ENCODE data around the gene PLS1.
"Not testable (repeated sequence)": the region's sequence is repeated elsewhere in the genome, so short reads cannot be mapped to it uniquely, and the experiment has no call there.

The PLS1 gene, protein sequence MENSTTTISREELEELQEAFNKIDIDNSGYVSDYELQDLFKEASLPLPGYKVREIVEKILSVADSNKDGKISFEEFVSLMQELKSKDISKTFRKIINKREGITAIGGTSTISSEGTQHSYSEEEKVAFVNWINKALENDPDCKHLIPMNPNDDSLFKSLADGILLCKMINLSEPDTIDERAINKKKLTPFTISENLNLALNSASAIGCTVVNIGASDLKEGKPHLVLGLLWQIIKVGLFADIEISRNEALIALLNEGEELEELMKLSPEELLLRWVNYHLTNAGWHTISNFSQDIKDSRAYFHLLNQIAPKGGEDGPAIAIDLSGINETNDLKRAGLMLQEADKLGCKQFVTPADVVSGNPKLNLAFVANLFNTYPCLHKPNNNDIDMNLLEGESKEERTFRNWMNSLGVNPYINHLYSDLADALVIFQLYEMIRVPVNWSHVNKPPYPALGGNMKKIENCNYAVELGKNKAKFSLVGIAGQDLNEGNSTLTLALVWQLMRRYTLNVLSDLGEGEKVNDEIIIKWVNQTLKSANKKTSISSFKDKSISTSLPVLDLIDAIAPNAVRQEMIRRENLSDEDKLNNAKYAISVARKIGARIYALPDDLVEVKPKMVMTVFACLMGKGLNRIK

DNA sequence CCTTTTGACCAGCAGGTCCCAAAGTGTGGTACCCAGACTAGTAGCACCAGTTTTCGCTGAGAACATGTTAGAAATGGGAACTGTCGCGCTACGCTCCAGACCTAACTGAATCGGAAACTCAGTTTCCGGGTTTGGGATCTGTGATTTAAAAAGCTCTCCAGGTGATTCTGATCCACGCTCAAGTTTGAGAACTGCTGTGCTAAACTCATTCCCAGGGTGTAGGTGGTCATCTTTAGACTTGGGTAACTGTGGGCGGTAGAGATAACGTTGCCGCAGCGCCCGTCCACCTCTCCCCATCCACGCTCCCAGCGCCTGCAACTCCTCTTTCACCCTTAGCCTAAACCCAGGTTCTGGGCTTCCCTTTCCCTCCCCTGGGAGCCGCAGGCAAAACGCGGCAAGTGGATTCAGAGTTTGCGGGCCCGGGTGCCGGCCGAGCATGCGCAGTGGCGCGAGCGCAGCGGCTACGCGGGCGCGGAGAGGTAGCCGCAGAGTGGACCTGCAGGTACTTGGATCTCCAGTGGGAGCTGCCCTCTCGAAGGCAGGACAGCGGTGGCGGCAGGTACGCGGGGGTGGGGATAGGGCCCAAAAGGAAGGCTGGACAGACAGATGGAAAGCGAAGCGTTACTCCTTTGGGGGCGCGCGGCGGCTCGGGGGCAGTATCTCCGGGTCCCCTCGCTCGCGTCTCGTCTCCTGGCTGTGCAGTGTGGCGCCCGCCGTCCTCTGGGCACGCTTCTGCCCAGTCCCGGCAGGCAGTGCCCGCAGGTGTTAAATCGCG lies at the start of gene PLS1:
PLS1 (plus strand) TSS at position 443 of the 775 bp plus-strand sequence. CDS start 67,845 bp downstream, outside the sequence.
- peak; percentile 87 for DNase-seq (ENCODE audit: low spot score)

DNA sequence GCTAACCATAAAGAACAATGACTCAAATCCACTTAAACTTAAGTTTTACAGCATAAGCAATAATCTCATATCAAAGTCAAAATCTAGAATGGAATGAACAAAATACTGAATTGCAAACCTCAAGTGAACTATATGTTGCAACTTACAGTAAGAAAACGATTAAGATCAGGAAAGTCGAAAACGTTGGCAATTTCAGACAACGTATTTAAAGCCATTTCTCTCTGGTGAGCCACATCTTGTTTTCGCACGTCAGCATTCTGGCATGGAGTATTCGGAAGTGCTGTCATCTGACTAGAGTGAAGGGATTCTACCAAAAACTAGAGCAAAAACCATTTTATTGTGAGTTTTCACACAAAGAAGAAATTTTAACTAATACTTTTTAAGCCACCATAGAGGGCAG lies 46.2 kb upstream of the PLS1 start:
- DNase-seq (ENCODE audit: low spot score), result no peak

DNA sequence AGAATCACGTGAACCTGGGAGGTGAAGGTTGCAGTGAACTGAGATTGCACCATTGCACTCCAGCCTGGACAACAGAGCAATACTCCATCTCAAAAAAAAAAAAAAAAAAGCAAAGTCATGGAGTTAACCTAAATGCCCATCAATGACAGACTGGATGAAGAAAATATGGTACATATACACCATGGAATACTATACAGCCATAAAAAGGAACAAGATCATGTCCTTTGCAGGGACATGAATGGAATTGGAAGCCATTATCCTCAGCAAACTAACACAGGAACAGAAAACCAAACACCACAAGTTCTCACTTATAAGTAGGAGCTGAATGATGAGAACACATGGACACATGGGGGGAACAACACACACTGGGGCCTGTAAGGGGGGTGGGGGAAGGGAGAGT lies 43.6 kb upstream of the PLS1 start:
- DNase-seq (ENCODE audit: low spot score), result not testable (repeated sequence)

DNA sequence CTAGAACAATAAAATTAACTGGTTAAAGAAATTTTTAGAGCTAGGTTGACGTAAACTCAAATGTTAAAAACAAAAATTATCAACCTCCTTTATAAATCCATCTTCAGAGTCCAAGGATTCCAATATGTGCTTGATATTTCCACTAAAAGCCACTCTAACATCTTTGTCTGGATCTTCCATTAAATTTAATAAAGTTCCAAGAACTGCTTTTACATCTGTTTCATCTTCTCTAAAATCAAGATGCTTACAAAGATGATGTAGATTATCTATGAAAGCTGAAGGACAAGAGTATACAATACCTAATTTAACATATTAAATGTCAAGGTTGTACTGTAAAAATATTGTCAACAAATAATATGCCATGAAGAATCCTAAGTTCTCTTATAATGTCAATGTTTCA lies 42.5 kb upstream of the PLS1 start:
- no peak for DNase-seq (ENCODE audit: low spot score)

GRCh38 chr3:142560118-142560517 lies 36.1 kb upstream of the PLS1 start:
- DNase-seq (ENCODE audit: low spot score), result no peak

- DNase-seq (ENCODE audit: low spot score), result no peak
Measured at GRCh38 chr3:142563496-142563997, 32.6 kb upstream of the PLS1 start.

GRCh38 chr3:142566096-142566495 lies 30.1 kb upstream of the PLS1 start:
- DNase-seq (ENCODE audit: low spot score), result no peak

DNA sequence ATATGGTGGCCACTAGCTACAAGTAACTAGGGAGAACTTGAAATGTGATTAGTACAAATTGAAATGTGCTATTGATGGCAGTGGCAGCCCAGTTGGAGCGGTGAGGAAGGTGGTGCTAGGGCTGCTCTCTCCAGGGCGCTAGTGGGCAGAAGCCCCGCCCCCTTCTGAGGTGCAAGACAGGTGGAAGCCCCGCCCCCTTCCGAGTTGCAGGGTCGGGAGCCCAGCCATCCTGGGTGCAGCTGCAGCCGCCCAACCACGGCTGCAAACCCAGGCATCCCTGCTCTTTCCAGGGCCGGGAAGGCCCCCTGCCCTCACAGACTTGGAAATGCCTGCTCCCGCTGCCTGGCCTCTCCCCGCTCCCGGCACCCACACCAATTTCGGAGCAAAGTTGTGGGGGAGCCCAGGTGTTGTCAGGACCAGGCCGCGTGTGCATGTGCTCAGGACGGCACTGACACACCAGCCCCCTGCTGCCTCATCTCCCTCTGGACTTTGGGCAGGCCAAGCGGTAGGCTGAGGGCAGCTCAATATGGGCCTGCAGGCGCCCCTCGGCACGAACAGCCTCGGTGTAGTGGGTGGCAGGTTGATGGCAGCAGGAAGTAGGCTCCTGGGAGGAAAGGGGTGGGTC lies 27.7 kb upstream of the PLS1 start:
- no peak for DNase-seq (ENCODE audit: low spot score)

GRCh38 chr3:142569422-142569821 lies 26.8 kb upstream of the PLS1 start:
- DNase-seq (ENCODE audit: low spot score), result not testable (repeated sequence)

DNA sequence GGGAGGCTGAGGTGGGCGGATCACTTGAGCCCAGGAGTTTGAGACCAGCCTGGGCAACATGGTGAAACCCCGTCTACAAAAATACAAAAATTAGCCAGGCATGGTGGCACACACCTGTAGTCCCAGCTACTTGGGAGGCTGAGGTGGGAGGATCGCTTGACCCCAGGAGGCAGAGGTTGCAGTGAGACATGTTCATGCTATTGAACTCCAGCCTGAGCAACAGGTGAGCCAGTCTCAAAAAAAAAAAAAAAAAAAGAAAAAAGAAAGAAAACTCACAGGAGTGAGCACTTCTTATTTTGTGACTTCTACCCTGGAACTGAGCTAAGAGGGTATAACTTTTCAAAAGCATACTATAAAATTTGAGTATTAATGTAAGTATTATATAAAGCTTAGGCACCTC lies 22.0 kb upstream of the PLS1 start:
- DNase-seq (ENCODE audit: low spot score), result not testable (repeated sequence)

- no peak for DNase-seq (ENCODE audit: low spot score)
Measured at GRCh38 chr3:142574665-142575064, 21.5 kb upstream of the PLS1 start.

GRCh38 chr3:142576792-142577191 lies 19.4 kb upstream of the PLS1 start:
- no peak for DNase-seq (ENCODE audit: low spot score)

DNA sequence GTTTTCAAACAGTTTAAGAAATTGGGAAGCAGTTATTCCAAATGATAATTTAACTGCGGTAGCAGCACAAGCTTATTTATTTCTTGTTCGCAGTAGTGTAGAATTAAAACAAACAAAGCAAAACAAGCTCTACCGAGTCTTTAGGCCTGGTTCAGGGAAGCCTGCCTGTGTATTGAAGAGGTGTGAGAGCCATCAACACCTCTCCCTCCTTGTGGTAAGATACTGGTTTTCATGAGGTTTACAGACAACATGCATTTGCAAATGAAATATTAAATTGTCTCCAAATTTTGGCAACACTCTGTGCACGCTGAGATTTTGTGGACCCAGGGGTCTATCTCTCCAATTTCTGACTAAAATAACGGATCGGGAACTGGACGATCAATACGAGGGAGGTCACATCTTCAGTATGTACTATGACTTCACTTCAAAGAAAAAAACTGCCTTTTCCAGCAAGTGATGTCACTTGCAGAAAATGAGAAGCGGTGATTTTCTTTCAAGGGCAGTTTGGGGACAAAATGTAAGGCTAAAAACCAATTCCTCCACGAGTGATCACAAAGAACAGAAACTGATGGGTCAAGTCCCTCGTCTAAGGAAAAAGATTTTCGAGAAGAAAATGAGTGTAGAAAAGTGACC lies 18.4 kb upstream of the PLS1 start:
- DNase-seq (ENCODE audit: low spot score), result peak; percentile 67

GRCh38 chr3:142578329-142579223 lies 17.6 kb upstream of the PLS1 start, which contains the start of gene ATR:
Gene ATR, minus strand, starts transcription at chr3:142578733. Its CDS starts 29 bp downstream, at chr3:142578704.
- peak; percentile 95 for DNase-seq (ENCODE audit: low spot score)

GRCh38 chr3:142580061-142580423 lies 16.2 kb upstream of the PLS1 start:
- DNase-seq (ENCODE audit: low spot score), result no peak

GRCh38 chr3:142581070-142581469 lies 15.1 kb upstream of the PLS1 start:
- DNase-seq (ENCODE audit: low spot score), result not testable (repeated sequence)

- DNase-seq (ENCODE audit: low spot score), result peak; percentile 92
Measured at GRCh38 chr3:142586803-142587406, 9.3 kb upstream of the PLS1 start.

- no peak for DNase-seq (ENCODE audit: low spot score)
Measured at GRCh38 chr3:142588703-142589102, 7.5 kb upstream of the PLS1 start.

DNA sequence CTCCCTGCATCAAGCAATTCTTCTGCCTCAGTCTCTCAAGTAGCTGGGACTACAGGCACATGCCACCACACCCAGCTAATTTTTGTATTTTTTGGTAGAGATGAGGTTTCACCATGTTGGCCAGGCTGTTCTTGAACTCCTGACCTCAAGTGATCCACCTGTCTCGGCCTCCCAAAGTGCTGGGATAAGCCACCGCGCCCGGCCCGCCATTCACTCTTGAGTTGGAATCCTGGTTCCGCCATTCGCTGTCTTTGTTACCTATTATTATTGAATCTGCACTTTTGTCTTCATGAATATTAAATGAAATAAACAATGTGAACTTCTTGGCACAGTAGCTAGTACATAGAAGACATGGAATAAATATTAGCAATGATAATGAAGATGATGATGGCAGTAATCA lies 3.9 kb upstream of the PLS1 start:
- not testable (repeated sequence) for DNase-seq (ENCODE audit: low spot score)

DNA sequence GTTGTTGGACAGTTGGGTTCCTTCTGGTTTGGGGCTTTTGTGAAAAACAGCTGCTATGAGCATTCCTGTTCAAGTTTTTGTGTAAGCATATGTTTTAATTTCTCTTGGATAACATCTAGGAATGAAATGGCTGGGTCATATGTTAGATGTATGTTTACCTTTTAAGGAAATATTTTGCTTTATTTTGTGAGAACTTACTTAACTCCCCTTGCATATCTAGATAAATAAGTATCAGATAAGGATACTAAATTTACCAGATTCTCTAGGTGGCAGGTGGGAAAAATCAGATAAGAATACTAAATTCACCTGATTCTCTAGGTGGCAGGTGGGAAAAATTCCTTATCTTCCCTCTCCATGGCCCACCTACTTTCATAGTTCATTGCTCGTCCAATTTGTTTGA lies 1.1 kb upstream of the PLS1 start:
- no peak for DNase-seq (ENCODE audit: low spot score)

Data from RKO (cell line).